Sciatic nerve (tissue), 2 donors: Measurements from ENCODE around the gene SCTR. TPM values are rescaled to one million over a fixed set of nuclear protein-coding genes. Genes with fewer than 3 reads are reported as not detected.

ENCODE experiments used
- ATAC-seq: fragments of 200-7000 bp; cut with Tn5 transposase; one replicate; pipeline ENCODE4 v1.9.1; 2020; ENCODE audit warnings: mild to moderate bottlenecking, moderate library complexity
- DNase-seq: peaks from one replicate; pipeline ENCODE4 v3.0.0-alpha.2; 2020; ENCODE audit warnings: low spot score
- intact Hi-C: fragments of 100-400 bp; cut with DNase I; formaldehyde crosslinking; loops from one replicate; pipeline ENCODE4 v1.14.2; 2022
- total RNA-seq: library from RNA; stranded (reverse); fragmentation: NEBNext Ultra II Directional; extraction: Animal tissue kit (Norgen Biotek cat#: 25700); gene quantifications from one replicate; pipeline ENCODE4 v1.2.1, GENCODE V29; 2021
- donor health status: DM: no; HTN: no; CAD: no.
- donor health status: DM: no; HTN: no; CAD: no.

The SCTR gene
- total RNA-seq, 1 donor from 2014 or later: not detected

- DNase-seq (no peak), ATAC-seq (no peak)
- intact Hi-C loops: no loop called here
These were observed 3.7 kb upstream of the SCTR start for GRCh38 chr2:119527999-119528398.

GRCh38 chr2:119525614-119526013 is 1.3 kb upstream of the SCTR start:
- DNase-seq (no peak), ATAC-seq (no peak)
- intact Hi-C loops: no loop called here

- no peak for DNase-seq
- ATAC-seq: no peak
- intact Hi-C loops: no loop called here
These were observed 816 bp downstream of the SCTR start for GRCh38 chr2:119523383-119523951.

- no peak for ATAC-seq
- DNase-seq: no peak
- intact Hi-C loops: no loop called here
These were observed 1.6 kb downstream of the SCTR start for GRCh38 chr2:119522671-119523070.

- ATAC-seq: no peak
- no peak for DNase-seq
- intact Hi-C loops: no loop called here
These were observed 2.7 kb downstream of the SCTR start for GRCh38 chr2:119521433-119522050.

- intact Hi-C loops: no loop called here
- DNase-seq (no peak), ATAC-seq (no peak)
These were observed 3.4 kb downstream of the SCTR start for GRCh38 chr2:119520696-119521432.

- DNase-seq (no peak), ATAC-seq (no peak)
- intact Hi-C loops: no loop called here
These were observed 5.2 kb downstream of the SCTR start for GRCh38 chr2:119519057-119519408.

GRCh38 chr2:119518401-119519056 is 5.8 kb downstream of the SCTR start:
- intact Hi-C loops: no loop called here
- DNase-seq (no peak), ATAC-seq (no peak)

GRCh38 chr2:119517433-119517832 is 6.8 kb downstream of the SCTR start:
- ATAC-seq (no peak), DNase-seq (peak; percentile 66)
- intact Hi-C loops: no loop called here

- intact Hi-C loops: no loop called here
- ATAC-seq (no peak), DNase-seq (no peak)
These were observed 8.2 kb downstream of the SCTR start for GRCh38 chr2:119516121-119516520.

GRCh38 chr2:119513832-119514231 is 10.5 kb downstream of the SCTR start:
- ATAC-seq (no peak), DNase-seq (no peak)
- intact Hi-C loops: no loop called here

GRCh38 chr2:119512946-119513345 is 11.3 kb downstream of the SCTR start:
- intact Hi-C loops: no loop called here
- ATAC-seq (no peak), DNase-seq (no peak)

GRCh38 chr2:119511989-119512388 is 12.3 kb downstream of the SCTR start:
- intact Hi-C loops: no loop called here
- DNase-seq: no peak
- ATAC-seq: no peak

- ATAC-seq: no peak
- intact Hi-C loops: no loop called here
- no peak for DNase-seq
These were observed 15.5 kb downstream of the SCTR start for GRCh38 chr2:119508756-119509155.

- DNase-seq (no peak), ATAC-seq (no peak)
- intact Hi-C loops: no loop called here
These were observed 27.6 kb downstream of the SCTR start for GRCh38 chr2:119496682-119497081.

GRCh38 chr2:119495948-119496347 is 28.3 kb downstream of the SCTR start:
- DNase-seq (no peak), ATAC-seq (no peak)
- intact Hi-C loops: no loop called here

GRCh38 chr2:119494163-119494790 is 30.0 kb downstream of the SCTR start:
- ATAC-seq: no peak
- intact Hi-C loops: loop anchor here (5.0 kb wide), 1 partner anchor 1203 kb away; no protein-coding TSS in a partner anchor
- no peak for DNase-seq

GRCh38 chr2:119491776-119492525 is 32.3 kb downstream of the SCTR start:
- intact Hi-C loops: loop anchor here (5.0 kb wide), 1 partner anchor 1205 kb away; no protein-coding TSS in a partner anchor
- ATAC-seq (no peak), DNase-seq (no peak)
